CD4-positive, alpha-beta T cell treated with Interleukin-6 at 100 ng/mL for 8 hours (primary cell): Measurements from ENCODE around the gene RPEL1.
"Not testable (repeated sequence)": the region's sequence is repeated elsewhere in the genome, so short reads cannot be mapped to it uniquely, and the experiment has no call there.

Experiments
- DNase-seq: peaks from one replicate; pipeline ENCODE4 v3.0.0-alpha.2; 2020; ENCODE audit warnings: mixed read lengths, low spot score

Gene RPEL1

DNA sequence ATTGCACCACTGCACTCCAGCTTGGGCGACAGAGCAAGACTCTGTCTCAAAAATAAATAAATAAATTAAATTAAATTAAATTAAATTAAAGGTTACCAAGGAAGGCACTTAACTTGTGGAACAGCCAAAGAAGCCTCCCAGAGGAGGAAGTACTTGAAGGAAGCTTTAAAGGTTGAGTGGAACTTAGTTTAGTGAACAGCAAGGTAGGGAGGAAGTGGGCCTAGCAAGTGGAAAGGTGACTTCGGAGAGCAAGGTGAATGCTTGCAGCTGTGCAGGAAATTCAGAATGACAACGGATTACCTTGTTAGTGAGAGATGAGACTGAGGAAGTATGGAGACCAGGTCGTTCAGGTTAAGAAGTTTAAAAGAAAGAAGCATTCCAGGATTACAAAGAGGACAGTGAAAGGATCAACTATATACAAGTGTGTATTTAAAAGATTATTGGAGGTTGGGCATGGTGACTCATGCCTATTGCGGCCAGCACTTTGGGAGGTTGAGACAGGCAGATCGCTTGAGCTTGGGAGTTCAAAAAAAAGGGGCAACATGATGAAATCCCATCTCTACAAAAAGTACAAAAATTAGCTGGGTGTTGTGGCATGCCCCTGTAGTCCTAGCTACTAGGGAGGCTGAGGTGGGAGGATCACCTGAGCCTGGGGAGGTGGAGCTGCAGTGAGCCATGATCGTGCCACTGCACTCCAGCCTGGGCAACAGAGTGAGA is 12.8 kb upstream of the RPEL1 start:
- no peak for DNase-seq

DNA sequence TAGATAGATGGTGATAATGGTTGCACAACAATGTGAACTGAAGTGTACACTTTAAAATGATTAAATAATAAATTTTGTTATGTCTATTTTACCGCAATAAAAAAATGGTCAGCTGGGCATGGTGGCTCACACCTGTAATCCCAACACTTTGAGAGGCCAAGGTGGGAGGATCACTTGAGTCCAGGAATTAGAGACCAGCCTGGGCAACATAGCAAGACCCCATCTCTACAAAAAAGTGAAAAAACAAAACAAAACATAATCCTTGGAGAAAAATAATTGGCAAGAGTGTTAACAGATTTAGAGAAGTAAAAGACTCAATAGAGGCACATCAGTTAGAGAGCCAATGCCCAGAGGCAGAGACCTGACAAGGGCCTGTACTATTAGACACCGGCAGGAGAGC is 9.9 kb upstream of the RPEL1 start:
- no peak for DNase-seq

- no peak for DNase-seq
Observed at GRCh38 chr10:103238506-103239252, 7.0 kb upstream of the RPEL1 start.

- DNase-seq: no peak
Observed at GRCh38 chr10:103241262-103242011, 4.2 kb upstream of the RPEL1 start.

GRCh38 chr10:103244666-103245271 is 918 bp upstream of the RPEL1 start:
- DNase-seq: peak; percentile 58

DNA sequence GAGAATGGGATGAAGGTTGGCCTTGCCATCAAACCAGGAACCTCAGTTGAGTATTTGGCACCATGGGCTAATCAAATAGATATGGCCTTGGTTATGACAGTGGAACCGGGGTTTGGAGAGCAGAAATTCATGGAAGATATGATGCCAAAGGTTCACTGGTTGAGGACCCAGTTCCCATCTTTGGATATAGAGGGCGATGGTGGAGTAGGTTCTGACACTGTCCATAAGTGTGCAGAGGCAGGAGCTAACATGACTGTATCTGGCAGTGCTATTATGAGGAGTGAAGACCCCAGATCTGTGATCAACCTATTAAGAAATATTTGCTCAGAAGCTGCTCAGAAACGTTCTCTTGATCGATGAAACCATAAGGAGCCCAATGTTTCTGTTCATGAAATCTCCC is 637 bp downstream of the RPEL1 start:
- DNase-seq: no peak

GRCh38 chr10:103254113-103254512 is 8.4 kb downstream of the RPEL1 start:
- no peak for DNase-seq

GRCh38 chr10:103254538-103255325 is 9.0 kb downstream of the RPEL1 start:
- no peak for DNase-seq

- DNase-seq: no peak
Observed at GRCh38 chr10:103256613-103257012, 10.9 kb downstream of the RPEL1 start.

- DNase-seq: no peak
Observed at GRCh38 chr10:103257812-103258211, 12.1 kb downstream of the RPEL1 start.

GRCh38 chr10:103258928-103259327 is 13.2 kb downstream of the RPEL1 start:
- not testable (repeated sequence) for DNase-seq

DNA sequence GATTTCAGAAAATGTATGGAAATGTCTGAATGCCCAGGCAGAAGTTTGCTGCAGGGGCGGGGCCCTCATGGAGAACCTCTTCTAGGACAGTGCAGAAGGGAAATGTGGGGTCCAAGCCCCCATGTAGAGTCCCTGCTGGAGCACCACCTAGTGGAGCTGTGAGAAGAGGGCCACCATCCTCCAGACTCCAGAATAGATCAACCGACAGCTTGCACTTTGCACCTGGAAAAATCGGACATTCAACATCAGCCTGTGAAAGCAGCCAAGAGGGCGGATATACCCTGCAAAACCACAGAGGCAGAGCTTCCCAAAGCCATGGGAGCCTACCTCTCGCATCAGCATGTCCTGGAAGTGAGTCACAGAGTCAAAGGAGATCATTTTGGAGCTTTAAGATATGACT is 14.3 kb downstream of the RPEL1 start:
- DNase-seq: no peak

GRCh38 chr10:103262229-103262628 is 16.5 kb downstream of the RPEL1 start:
- DNase-seq: no peak

DNA sequence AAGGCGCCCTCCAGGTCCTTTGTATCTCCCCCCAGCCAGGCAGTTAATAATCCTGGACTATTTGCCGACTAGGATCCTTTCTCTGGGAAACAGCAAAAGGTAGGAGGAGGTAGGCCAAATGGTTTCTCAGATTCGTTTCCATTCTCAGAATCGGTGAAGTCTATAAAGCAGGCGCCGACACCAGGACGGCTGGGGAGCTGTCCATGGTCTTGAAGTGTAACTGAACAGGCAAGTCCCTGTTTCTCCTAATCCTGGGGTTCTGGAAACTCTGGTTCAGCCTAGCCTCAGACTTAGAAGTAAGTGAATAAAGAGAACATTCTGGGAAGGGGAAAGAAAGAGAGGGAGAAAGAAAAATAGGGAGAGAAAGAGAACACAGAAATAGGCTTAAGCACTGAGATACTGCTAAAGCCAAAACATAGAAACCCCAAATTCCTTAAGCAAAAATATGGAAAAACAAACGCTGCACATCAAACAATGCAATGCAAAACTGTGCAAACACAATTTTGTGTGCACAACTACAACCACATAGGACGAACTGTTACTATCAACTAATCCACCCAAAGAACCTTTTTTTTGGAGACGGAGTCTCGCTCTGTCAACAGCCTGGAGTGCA is 20.1 kb downstream of the RPEL1 start:
- DNase-seq: no peak

- DNase-seq: no peak
Observed at GRCh38 chr10:103273041-103273441, 27.4 kb downstream of the RPEL1 start.

- no peak for DNase-seq
Observed at GRCh38 chr10:103276251-103276895, 30.7 kb downstream of the RPEL1 start.

- no peak for DNase-seq
Observed at GRCh38 chr10:103276896-103277712, 31.4 kb downstream of the RPEL1 start, which contains the start of gene INA. TSS of gene INA (plus strand) at chr10:103277138. CDS start at chr10:103277212, 74 bp downstream.

GRCh38 chr10:103277713-103278536 is 32.2 kb downstream of the RPEL1 start:
- no peak for DNase-seq

DNA sequence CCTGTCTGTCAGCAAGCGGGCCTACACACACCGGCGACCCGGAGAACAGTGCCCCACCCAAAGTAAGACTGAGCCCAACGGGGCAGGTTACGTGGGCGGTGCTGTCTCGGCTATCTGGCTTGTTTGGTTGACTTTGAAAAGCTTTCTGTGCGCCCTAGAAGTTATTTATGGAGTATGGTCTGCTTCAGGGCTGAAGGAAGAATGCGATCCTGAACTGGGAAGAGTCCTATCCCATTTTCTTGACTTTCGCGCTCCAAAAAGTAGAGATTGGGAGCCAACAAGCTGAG is 32.8 kb downstream of the RPEL1 start:
- DNase-seq: no peak
